Fibroblast of peridontal ligament (primary cell): Measurements from ENCODE around the gene MCC.
"Not testable (repeated sequence)": the region's sequence is repeated elsewhere in the genome, so short reads cannot be mapped to it uniquely, and the experiment has no call there.

Experiments
- DNase-seq: peaks from one replicate; pipeline ENCODE4 v3.0.0-alpha.2; 2010; ENCODE audit errors: extremely low read depth

MCC gene

GRCh38 chr5:113425909-113426308, 62.3 kb downstream of the MCC start:
- no peak for DNase-seq

- DNase-seq: no peak
Measured at GRCh38 chr5:113421693-113422092, 66.6 kb downstream of the MCC start.

- no peak for DNase-seq
Measured at GRCh38 chr5:113405530-113405929, 82.7 kb downstream of the MCC start.

GRCh38 chr5:113404269-113404668, 84.0 kb downstream of the MCC start:
- no peak for DNase-seq

GRCh38 chr5:113397986-113398385, 90.3 kb downstream of the MCC start:
- DNase-seq: not testable (repeated sequence)

- no peak for DNase-seq
Measured at GRCh38 chr5:113397046-113397445, 91.2 kb downstream of the MCC start.

- DNase-seq: no peak
Measured at GRCh38 chr5:113394658-113395057, 93.6 kb downstream of the MCC start.

GRCh38 chr5:113390224-113390623, 98.0 kb downstream of the MCC start:
- no peak for DNase-seq

- no peak for DNase-seq
Measured at GRCh38 chr5:113389116-113389515, 99.1 kb downstream of the MCC start.

- DNase-seq: no peak
Measured at GRCh38 chr5:113387844-113388243, 100.4 kb downstream of the MCC start.

GRCh38 chr5:113384782-113385285, 103.4 kb downstream of the MCC start:
- DNase-seq: no peak

GRCh38 chr5:113382731-113383130, 105.5 kb downstream of the MCC start:
- no peak for DNase-seq

- no peak for DNase-seq
Measured at GRCh38 chr5:113381791-113382190, 106.5 kb downstream of the MCC start.

- DNase-seq: peak; percentile 36
Measured at GRCh38 chr5:113380807-113381326, 107.4 kb downstream of the MCC start.

GRCh38 chr5:113379936-113380806, 108.1 kb downstream of the MCC start:
- DNase-seq: no peak

GRCh38 chr5:113378959-113379541, 109.2 kb downstream of the MCC start:
- peak; percentile 76 for DNase-seq

GRCh38 chr5:113378514-113378913, 109.7 kb downstream of the MCC start:
- peak; percentile 43 for DNase-seq

- no peak for DNase-seq
Measured at GRCh38 chr5:113378081-113378480, 110.2 kb downstream of the MCC start.

- DNase-seq: no peak
Measured at GRCh38 chr5:113376640-113377039, 111.6 kb downstream of the MCC start.

- DNase-seq: no peak
Measured at GRCh38 chr5:113375480-113376060, 112.7 kb downstream of the MCC start.

GRCh38 chr5:113373426-113373825, 114.8 kb downstream of the MCC start:
- no peak for DNase-seq

- DNase-seq: no peak
Measured at GRCh38 chr5:113371721-113372196, 116.5 kb downstream of the MCC start.
